ENCODE results near the gene PLXDC1. TPM values are rescaled to one million over a fixed set of nuclear protein-coding genes. Genes with fewer than 3 reads are reported as not detected.

Gene PLXDC1
- total RNA-seq, 1 experiment from 2014 or later = not detected

DNA sequence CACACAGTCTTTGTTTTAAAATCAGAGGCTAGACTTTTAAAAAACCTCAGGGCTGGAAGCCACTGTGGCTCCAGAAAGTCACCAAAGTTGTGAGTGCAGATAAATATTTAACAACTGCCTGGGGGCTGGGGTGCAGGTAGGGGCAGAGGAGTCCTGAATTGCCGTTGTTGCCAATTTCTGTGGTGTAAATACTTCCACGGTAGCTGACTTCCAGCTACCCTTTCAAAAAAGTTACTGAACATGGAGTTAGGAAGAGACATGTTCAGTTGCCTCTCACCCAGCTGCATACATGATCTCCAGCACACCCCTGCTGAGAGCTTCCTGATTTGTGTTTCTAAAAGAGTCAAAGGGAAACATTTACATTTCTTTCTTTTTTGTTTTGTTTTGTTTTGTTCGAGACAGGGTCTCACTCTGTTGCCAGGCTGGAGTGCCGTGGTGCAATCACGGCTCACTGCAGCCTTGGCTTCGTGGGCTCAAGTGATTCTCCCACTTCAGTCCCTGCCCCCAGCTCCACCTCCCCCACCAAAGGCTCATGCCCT lies 58.7 kb downstream of the PLXDC1 start:
- ATAC-seq (no peak), DNase-seq (ENCODE audit: low read depth, low spot score) (no peak)
- ChIA-PET CTCF (no interaction called here), POLR2A (no interaction called here)
- Histone ChIP-seq H3K4me1 (ENCODE audit: control insufficient read depth, insufficient read depth, low read length) (no peaks in the 10 kb centered on the region), H3K9me3 (ENCODE audit: control insufficient read depth, insufficient read depth, low read depth, low read length) (no peaks in the 10 kb centered on the region), H3K4me3 (ENCODE audit: low read depth in 2 of 2, low read length in 2 of 2) (no peak overlapping the region), H3K27ac (ENCODE audit: low read length) (no peak overlapping the region), H3K36me3 (ENCODE audit: control insufficient read depth, insufficient read depth, low read length) (no peaks in the 10 kb centered on the region), H3K27me3 (ENCODE audit: control insufficient read depth, insufficient read depth, low read length) (no peaks in the 10 kb centered on the region)
- no peak for TF ChIP-seq POLR2AphosphoS5 (IDR thresholded peaks at IDR 0.05; ENCODE audit: low read depth, low read length)
- TF ChIP-seq, protein P1, sequence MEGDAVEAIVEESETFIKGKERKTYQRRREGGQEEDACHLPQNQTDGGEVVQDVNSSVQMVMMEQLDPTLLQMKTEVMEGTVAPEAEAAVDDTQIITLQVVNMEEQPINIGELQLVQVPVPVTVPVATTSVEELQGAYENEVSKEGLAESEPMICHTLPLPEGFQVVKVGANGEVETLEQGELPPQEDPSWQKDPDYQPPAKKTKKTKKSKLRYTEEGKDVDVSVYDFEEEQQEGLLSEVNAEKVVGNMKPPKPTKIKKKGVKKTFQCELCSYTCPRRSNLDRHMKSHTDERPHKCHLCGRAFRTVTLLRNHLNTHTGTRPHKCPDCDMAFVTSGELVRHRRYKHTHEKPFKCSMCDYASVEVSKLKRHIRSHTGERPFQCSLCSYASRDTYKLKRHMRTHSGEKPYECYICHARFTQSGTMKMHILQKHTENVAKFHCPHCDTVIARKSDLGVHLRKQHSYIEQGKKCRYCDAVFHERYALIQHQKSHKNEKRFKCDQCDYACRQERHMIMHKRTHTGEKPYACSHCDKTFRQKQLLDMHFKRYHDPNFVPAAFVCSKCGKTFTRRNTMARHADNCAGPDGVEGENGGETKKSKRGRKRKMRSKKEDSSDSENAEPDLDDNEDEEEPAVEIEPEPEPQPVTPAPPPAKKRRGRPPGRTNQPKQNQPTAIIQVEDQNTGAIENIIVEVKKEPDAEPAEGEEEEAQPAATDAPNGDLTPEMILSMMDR (IDR thresholded peaks at IDR 0.05) = no peak
- TF ChIP-seq TCF7L2 (IDR thresholded peaks at IDR 0.05; ENCODE audit: low read depth, low read length) = no peak
- TF ChIP-seq, protein P2, sequence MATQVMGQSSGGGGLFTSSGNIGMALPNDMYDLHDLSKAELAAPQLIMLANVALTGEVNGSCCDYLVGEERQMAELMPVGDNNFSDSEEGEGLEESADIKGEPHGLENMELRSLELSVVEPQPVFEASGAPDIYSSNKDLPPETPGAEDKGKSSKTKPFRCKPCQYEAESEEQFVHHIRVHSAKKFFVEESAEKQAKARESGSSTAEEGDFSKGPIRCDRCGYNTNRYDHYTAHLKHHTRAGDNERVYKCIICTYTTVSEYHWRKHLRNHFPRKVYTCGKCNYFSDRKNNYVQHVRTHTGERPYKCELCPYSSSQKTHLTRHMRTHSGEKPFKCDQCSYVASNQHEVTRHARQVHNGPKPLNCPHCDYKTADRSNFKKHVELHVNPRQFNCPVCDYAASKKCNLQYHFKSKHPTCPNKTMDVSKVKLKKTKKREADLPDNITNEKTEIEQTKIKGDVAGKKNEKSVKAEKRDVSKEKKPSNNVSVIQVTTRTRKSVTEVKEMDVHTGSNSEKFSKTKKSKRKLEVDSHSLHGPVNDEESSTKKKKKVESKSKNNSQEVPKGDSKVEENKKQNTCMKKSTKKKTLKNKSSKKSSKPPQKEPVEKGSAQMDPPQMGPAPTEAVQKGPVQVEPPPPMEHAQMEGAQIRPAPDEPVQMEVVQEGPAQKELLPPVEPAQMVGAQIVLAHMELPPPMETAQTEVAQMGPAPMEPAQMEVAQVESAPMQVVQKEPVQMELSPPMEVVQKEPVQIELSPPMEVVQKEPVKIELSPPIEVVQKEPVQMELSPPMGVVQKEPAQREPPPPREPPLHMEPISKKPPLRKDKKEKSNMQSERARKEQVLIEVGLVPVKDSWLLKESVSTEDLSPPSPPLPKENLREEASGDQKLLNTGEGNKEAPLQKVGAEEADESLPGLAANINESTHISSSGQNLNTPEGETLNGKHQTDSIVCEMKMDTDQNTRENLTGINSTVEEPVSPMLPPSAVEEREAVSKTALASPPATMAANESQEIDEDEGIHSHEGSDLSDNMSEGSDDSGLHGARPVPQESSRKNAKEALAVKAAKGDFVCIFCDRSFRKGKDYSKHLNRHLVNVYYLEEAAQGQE (IDR thresholded peaks at IDR 0.05; ENCODE audit: insufficient read depth in 1 of 2, low read depth in 2 of 2, low read length in 1 of 2) = no peak
- no peak for TF ChIP-seq SIN3A (IDR thresholded peaks at IDR 0.05; ENCODE audit: borderline replicate concordance, insufficient read depth, low read depth, low read length)
- intact Hi-C loops (cut with micrococcal nuclease; ENCODE audit: unreplicated experiment) = no loop called here
- in situ Hi-C loops (cut with HindIII; ENCODE audit: low pct_unique_long_range_greater_than_20kb, low sequenced_read_pairs) = no loop called here
- no TSS peak for BruUV-seq (replicated peaks)

DNA sequence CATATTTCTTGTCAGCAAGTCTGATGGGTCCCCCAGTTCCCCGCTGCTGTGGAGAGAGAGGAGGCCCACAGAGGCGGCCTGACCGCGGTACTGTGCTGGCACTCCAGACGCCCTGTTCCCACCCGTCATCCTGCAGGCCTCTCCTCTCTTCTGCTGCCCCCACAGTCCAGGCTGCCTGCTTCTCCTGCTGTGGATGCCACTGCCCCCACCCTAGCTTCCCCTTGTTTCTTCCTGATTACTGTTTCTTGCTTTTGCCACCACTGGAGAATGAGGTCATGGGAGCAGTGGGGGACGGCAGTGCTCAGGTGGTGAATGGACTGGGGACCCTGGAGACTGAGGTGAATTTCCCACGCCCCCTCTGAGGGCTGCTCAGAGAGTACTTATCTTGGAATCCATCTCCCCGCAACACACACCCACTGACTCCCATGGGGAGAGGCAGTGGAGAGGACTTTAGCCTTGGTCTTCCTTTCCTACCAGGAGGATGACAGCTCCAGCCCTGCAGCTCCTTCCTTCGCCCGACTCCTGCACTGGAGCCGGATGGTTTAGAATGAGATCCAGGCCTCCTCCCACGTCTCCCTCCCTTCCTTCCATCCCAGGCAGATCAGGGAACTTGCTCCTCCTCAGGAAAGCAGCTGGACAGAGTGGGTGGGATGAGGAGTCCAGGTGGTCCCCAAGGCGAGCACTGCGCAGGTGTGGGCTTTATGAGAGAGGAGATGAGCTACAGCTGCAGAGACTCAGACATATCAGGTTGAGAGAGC lies 60.4 kb downstream of the PLXDC1 start:
- no peaks in the 10 kb centered on the region for H3K9me3 ChIP-seq (ENCODE audit: control insufficient read depth, insufficient read depth, low read depth, low read length)
- in situ Hi-C loops (cut with HindIII; ENCODE audit: low pct_unique_long_range_greater_than_20kb, low sequenced_read_pairs) (no loop called here), intact Hi-C loops (cut with micrococcal nuclease; ENCODE audit: unreplicated experiment) (no loop called here)
- no peaks in the 10 kb centered on the region for H3K27me3 ChIP-seq (ENCODE audit: control insufficient read depth, insufficient read depth, low read length)
- DNase-seq (ENCODE audit: low read depth, low spot score) (no peak), ATAC-seq (no peak)
- H3K4me3 ChIP-seq (ENCODE audit: low read depth in 2 of 2, low read length in 2 of 2) = no peak overlapping the region
- no TSS peak for BruUV-seq (replicated peaks)
- no peak overlapping the region for H3K27ac ChIP-seq (ENCODE audit: low read length)
- no peak for TF ChIP-seq POLR2AphosphoS5 (IDR thresholded peaks at IDR 0.05; ENCODE audit: low read depth, low read length)
- TF ChIP-seq TCF7L2 (IDR thresholded peaks at IDR 0.05; ENCODE audit: low read depth, low read length) = no peak
- TF ChIP-seq, protein P1 (IDR thresholded peaks at IDR 0.05) = no peak
- TF ChIP-seq SIN3A (IDR thresholded peaks at IDR 0.05; ENCODE audit: borderline replicate concordance, insufficient read depth, low read depth, low read length) = no peak
- TF ChIP-seq, protein P2 (IDR thresholded peaks at IDR 0.05; ENCODE audit: insufficient read depth in 1 of 2, low read depth in 2 of 2, low read length in 1 of 2) = no peak
- ChIA-PET POLR2A (no interaction called here), CTCF (no interaction called here)
- no peaks in the 10 kb centered on the region for H3K36me3 ChIP-seq (ENCODE audit: control insufficient read depth, insufficient read depth, low read length)
- no peaks in the 10 kb centered on the region for H3K4me1 ChIP-seq (ENCODE audit: control insufficient read depth, insufficient read depth, low read length)

All from Panc1 (cell line).